Esophagus (tissue), 2 donors: Measurements from ENCODE around the gene NOX5. TPM values are rescaled to one million over a fixed set of nuclear protein-coding genes. Genes with fewer than 3 reads are reported as not detected.

Experiments used
- H3K27ac ChIP-seq, 2 donors: one replicate each; pipeline ENCODE4 v1.5.1; 2013; ENCODE audit warnings: low read depth in 2 of 2, mild to moderate bottlenecking in 2 of 2, inconsistent platforms in 1 of 2, low read length in 1 of 2, moderate library complexity in 1 of 2
- H3K27me3 ChIP-seq, 2 donors: one replicate each; pipeline ENCODE4 v1.6.1; 2013; ENCODE audit warnings: low read length in 2 of 2, control low read depth in 1 of 2, mild to moderate bottlenecking in 1 of 2; ENCODE audit not compliant: insufficient read depth in 2 of 2, control insufficient read depth in 1 of 2
- H3K36me3 ChIP-seq, 2 donors: one replicate each; pipeline ENCODE4 v1.6.1; 2013; ENCODE audit warnings: low read length in 1 of 2; ENCODE audit not compliant: control insufficient read depth in 2 of 2, insufficient read depth in 2 of 2
- H3K4me1 ChIP-seq, 2 donors: one replicate each; pipeline ENCODE4 v1.6.1; 2013; ENCODE audit warnings: low read length in 1 of 2; ENCODE audit not compliant: control insufficient read depth in 2 of 2, insufficient read depth in 2 of 2
- H3K4me3 ChIP-seq, 2 donors: one replicate each; pipeline ENCODE4 v1.5.1; 2013; ENCODE audit warnings: low read length in 2 of 2, mild to moderate bottlenecking in 2 of 2, low read depth in 1 of 2, moderate library complexity in 1 of 2
- H3K9me3 ChIP-seq, 2 donors: one replicate each; pipeline ENCODE4 v1.6.1; 2013; ENCODE audit warnings: mild to moderate bottlenecking in 2 of 2, low read depth in 1 of 2, low read length in 1 of 2, moderate library complexity in 1 of 2; ENCODE audit not compliant: control insufficient read depth in 2 of 2, insufficient read depth in 1 of 2
- WGBS, 2 donors: extraction: QIAGEN DNeasy Blood & Tissue Kit; methylation state at CpG; one replicate each; pipeline ENCODE4 v1.1.7; 2013; 5-methylcytosine and 5-hydroxymethylcytosine counted together
- polyA plus RNA-seq, 2 donors: library from polyadenylated mRNA; stranded (reverse); fragments of 200-250 nt; gene quantifications; one replicate each; pipeline ENCODE4 v1.2.3, GENCODE V29; 2013
- donor health status: healthy with polysubstance abuse.
- donor health status: Bipolar disorder and iron deficiency.

The NOX5 gene
- polyA plus RNA-seq, 2 donors, result 0.26 to 0.29 TPM

DNA sequence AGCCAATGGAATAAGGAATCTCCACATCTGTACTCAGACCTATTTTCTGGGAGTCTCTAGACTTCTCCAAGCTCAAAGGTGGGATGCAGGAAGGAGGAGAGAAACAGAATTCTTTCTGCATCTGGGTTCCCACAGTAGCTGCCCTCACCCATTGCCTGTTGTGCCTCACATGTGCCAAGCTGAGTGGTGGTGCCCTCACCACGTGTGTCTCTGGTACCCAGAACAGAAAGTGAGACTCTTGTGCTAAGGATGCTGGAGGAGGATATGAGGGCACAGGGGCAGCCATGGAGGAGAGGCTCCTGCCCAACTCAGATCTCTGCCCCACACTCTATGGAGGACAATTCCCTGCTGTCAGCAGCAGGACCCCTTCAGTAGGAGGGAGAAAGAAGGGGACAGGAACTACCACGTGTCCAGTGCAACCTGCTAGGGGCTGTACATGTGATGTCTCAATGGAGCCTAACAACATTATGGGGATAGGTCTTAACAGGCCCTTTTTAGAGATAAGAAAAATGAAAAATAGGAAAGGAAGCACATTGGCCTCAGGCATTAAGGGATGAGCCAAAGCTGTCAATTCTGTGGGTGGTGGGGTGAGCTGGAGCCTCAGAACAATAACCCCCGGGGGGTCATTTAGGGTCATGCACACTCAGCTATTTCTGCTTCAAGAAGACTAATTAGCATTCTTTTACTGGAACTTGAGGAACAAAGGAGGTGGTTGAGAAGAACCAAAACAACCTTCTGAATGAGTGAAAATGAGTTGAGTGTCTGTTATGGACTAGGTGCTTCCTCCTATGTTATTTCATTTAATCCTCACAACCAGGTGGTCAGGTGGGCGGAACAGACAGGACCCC is 16.3 kb upstream of the NOX5 start:
- no peaks in the 10 kb centered on the region for H3K36me3 ChIP-seq

GRCh38 chr15:68999091-68999490 is 15.4 kb upstream of the NOX5 start:
- Histone ChIP-seq H3K4me3 (no peak overlapping the region), H3K9me3 (no peaks in the 10 kb centered on the region), H3K36me3 (no peaks in the 10 kb centered on the region), H3K4me1 (peaks cover 0 to 2% of the 10 kb centered on the region in 2 donors), H3K27me3 (peaks cover 0 to 2% of the 10 kb centered on the region in 2 donors), H3K27ac (no peak overlapping the region)
- 90 to 92% methylated on average over 6 of the region's 6 CpGs for WGBS, 2 donors

More for the DNA sequence above, 16.3 kb upstream of the NOX5 start:
- Histone ChIP-seq H3K4me1 (peaks cover 0 to 2% of the 10 kb centered on the region in 2 donors), H3K27ac (no peak overlapping the region), H3K27me3 (no peaks in the 10 kb centered on the region), H3K9me3 (no peaks in the 10 kb centered on the region), H3K4me3 (no peak overlapping the region)
- 73 to 84% methylated on average over 4 of the region's 4 CpGs for WGBS, 2 donors

GRCh38 chr15:69000091-69000490 is 14.4 kb upstream of the NOX5 start:
- H3K9me3 ChIP-seq, result no peaks in the 10 kb centered on the region
- H3K27ac ChIP-seq, result no peak overlapping the region
- H3K4me3 ChIP-seq, result no peak overlapping the region
- H3K27me3 ChIP-seq, result peaks cover 0 to 2% of the 10 kb centered on the region in 2 donors
- WGBS, 2 donors, result 26 to 40% methylated on average over 5 of the region's 5 CpGs
- H3K4me1 ChIP-seq, result peaks cover 0 to 2% of the 10 kb centered on the region in 2 donors
- no peaks in the 10 kb centered on the region for H3K36me3 ChIP-seq

DNA sequence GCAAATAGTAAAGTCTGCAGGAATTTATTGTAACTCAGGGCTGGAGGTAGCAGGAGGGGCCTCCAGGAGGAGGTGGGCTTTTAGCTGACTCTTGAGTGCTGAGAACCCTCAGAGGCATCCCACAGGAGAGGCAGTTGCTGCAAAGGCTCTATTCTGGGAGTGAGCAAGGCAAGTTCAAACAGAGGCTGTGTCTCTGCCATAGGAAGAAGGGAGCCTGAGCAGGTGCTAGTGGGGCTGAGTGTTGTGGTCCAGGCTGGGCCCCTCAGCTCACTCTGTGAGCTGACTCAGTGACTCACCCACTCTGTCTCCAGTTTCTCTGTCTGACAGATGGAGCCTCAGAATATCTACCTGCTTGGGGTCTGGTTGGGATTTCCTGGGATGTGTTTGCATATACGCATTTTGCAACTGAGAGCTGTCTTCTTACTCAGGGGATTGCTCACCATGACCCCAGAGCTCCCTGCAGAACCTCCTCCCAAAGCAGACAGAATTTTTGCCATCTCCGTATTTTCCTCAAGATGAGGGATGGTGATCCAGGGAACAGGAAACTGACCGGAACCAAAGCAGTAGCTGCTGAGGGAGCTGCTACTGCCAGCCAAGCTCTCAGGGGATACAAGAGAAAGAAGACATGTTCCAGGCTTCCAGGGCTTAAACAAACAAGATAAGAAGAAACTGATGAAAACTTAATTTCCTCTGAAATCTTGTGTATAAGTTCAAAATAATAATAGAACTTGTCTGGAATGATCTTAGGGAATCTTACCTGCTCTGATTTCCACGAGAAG is 13.6 kb upstream of the NOX5 start:
- Histone ChIP-seq H3K4me1 (peaks cover 0 to 2% of the 10 kb centered on the region in 2 donors), H3K36me3 (no peaks in the 10 kb centered on the region), H3K9me3 (no peaks in the 10 kb centered on the region), H3K27ac (no peak overlapping the region), H3K4me3 (no peak overlapping the region), H3K27me3 (peaks cover 0 to 2% of the 10 kb centered on the region in 2 donors)
- 72 to 73% methylated on average over 4 of the region's 4 CpGs for whole genome bisulfite sequencing, 2 donors

DNA sequence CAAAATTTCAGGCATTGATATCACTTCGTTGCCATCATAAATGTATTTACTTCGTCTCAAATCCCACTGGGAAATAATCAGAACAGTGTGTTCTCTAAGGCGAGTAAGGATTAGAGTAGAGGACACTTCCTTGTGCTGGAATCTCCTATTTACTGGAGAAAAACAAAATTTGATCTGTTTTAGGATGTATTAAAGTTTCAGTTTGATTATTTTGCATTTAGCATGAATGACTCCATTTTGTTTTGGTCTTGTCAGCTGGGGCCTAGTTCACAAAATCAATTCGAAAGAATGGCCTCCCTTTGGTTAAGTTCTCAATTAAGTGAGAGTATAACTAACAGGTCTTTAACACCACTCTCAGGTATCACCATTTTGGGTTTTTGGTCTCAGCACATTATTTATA is 11.7 kb upstream of the NOX5 start:
- no peak overlapping the region for H3K4me3 ChIP-seq
- WGBS, 2 donors, result 89 to 91% methylated on average over 4 of the region's 4 CpGs
- H3K27me3 ChIP-seq, result peaks cover 0 to 2% of the 10 kb centered on the region in 2 donors
- no peaks in the 10 kb centered on the region for H3K36me3 ChIP-seq
- no peak overlapping the region for H3K27ac ChIP-seq
- H3K4me1 ChIP-seq, result peaks cover 0 to 2% of the 10 kb centered on the region in 2 donors
- peaks cover 0 to 3% of the 10 kb centered on the region in 2 donors for H3K9me3 ChIP-seq

DNA sequence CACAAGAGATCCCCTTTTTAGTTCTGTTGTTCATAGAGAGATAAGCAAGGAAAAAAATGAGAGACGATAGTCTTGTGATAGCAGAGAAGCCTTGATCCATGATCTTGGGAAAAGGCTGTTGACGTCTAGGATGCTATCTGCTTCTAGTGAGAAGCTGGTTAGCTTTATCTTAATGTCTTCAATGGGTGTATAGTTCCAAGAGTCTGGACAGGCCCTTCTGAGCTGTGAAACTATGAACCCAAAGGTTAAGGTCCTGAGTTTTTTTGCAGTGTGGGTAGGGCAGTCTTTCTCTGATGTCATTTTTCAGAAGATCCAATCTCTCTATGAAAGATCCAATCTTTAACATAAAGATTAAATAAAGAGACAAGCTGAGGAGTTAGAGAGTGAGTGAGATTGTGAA is 10.5 kb upstream of the NOX5 start:
- H3K27ac ChIP-seq, result no peak overlapping the region
- H3K27me3 ChIP-seq, result peaks cover 0 to 2% of the 10 kb centered on the region in 2 donors
- no peak overlapping the region for H3K4me3 ChIP-seq
- H3K36me3 ChIP-seq, result no peaks in the 10 kb centered on the region
- H3K9me3 ChIP-seq, result peaks cover 0 to 3% of the 10 kb centered on the region in 2 donors
- no peaks in the 10 kb centered on the region for H3K4me1 ChIP-seq
- WGBS, 2 donors, result 84 to 94% methylated on average over 2 of the region's 2 CpGs

GRCh38 chr15:69008056-69008455 is 6.4 kb upstream of the NOX5 start:
- Histone ChIP-seq H3K27ac (no peak overlapping the region), H3K4me3 (no peak overlapping the region), H3K36me3 (no peaks in the 10 kb centered on the region), H3K9me3 (peaks cover 3 to 5% of the 10 kb centered on the region in 2 donors), H3K4me1 (no peaks in the 10 kb centered on the region), H3K27me3 (peaks cover 0 to 2% of the 10 kb centered on the region in 2 donors)

DNA sequence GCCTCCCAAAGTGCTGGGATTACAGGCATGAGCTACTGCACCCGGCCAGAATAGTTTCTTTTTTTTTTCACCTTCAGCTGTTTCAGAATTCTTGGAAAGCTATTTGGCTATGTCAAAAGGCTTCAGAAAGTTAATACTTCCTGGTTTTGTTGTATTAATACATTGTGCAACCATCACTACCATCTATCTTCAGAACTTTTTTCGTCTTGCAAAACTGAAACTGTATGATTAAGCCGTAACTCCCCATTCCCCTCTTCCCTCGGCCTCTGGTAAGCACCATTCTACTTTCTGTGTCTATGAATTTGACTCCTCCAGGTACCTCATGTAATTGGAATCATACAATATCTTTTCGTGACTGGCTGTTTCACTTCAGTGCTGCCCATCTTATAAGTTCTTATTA is 5.2 kb upstream of the NOX5 start:
- no peaks in the 10 kb centered on the region for H3K4me1 ChIP-seq
- no peak overlapping the region for H3K4me3 ChIP-seq
- no peak overlapping the region for H3K27ac ChIP-seq
- no peaks in the 10 kb centered on the region for H3K36me3 ChIP-seq
- H3K27me3 ChIP-seq, result no peaks in the 10 kb centered on the region
- peaks cover 3 to 5% of the 10 kb centered on the region in 2 donors for H3K9me3 ChIP-seq
- WGBS, 2 donors, result 72 to 83% methylated on average over 5 of the region's 5 CpGs

GRCh38 chr15:69011641-69012040 is 2.9 kb upstream of the NOX5 start:
- no peak overlapping the region for H3K4me3 ChIP-seq
- no peaks in the 10 kb centered on the region for H3K27me3 ChIP-seq
- no peaks in the 10 kb centered on the region for H3K4me1 ChIP-seq
- peaks cover 3 to 5% of the 10 kb centered on the region in 2 donors for H3K9me3 ChIP-seq
- H3K36me3 ChIP-seq, result no peaks in the 10 kb centered on the region
- 89 to 90% methylated on average over 3 of the region's 3 CpGs for WGBS, 2 donors
- no peak overlapping the region for H3K27ac ChIP-seq
